GOT3 (cell line): ENCODE results near the gene CDC20B.
"Not testable (repeated sequence)": the region's sequence is repeated elsewhere in the genome, so short reads cannot be mapped to it uniquely, and the experiment has no call there.

Experiments
- DNase-seq: peaks from one replicate; lab custom pipeline; 2025; ENCODE audit warnings: mixed read lengths; lab: John Stamatoyannopoulos, UW

Gene CDC20B

DNA sequence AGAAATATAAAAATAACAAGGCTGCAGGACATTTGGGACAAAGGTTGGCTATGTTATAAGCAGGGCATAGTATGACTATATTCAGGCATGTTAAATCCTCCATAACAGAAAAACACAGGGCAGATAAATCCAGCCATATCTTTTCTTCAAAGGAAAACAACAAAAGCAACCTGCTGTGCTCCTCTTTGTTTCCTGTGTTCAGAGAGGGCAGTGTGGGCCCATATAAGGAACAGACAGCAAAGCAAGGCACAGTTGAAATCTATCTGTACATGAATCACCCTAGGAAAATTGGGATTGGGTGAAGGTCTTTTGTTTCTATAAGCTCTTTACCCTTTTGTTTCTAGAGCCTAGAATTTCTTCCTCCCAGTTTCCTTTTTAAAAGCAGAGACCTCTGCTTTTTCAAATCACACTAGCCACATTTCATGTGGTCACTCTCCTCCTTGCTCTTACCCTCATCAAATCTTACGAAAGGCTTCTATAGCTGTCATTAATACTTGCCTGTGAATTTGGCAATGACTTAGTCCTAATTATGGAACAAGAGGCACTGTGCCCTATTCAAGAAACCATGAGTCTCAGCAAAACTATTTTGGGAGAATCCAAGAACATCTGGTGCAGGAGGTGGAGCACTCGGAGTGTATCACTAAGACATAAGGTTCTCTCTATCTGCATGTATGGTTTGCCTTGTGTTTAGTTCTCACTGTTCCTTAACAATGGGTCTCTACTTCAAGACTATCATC, 68.8 kb downstream of the CDC20B start:
- no peak for DNase-seq

DNA sequence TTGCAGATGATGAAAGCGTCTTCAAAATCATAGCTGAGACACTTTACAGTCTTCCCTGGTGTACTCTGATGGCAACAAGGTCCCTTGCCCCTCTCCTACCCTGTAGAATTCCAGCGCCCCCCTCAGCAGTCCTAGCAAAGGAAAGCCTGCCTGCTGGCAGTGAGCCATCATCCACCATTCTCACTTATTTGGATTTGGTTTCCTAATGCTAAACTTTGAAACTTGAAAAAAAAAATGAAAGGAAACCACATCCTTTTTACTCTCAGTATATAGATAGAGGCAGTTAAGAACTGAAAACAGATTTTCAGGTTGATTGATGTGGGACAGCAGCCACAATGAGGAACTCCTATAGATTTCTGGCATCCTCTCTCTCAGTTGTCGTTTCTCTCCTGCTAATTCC, 70.6 kb downstream of the CDC20B start, which contains the start of gene GZMA:
TSS of gene GZMA (plus strand) at position 299 of the 400 bp plus-strand sequence. CDS start at position 336, 37 bp downstream.
- no peak for DNase-seq

DNA sequence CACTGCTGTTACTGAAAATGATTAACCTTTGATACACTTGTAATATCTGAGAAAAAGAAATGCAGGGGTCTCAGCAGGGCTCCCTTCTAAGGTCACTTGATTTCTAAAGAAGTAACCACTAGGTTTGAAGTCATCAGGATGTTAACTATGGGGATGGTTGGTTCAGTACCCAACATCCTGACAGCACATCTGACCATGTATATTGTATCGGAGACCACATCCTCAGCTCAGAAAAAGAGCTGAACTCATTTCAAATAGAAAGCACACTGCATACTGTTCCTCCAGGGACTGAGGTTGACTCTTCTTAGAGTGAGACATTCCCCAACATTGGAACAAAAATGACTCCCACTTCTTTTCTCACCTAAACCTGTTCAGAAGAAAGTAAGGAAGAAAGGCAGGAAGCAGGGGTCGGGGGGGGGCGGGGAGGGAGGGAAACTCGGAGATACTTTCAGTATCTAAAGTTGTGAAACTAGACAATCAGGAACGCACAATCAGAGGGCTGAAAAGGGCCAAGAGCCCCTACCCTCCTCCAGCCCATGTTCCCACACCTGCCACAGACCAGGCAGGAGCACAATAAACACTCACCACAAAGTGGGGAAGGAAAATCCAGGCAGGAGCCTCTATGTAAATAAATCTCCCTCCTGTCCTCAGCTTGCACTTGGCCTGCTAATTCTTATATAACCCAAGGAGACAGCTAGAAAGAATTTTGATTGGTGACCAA, 71.3 kb downstream of the CDC20B start:
- DNase-seq = no peak

DNA sequence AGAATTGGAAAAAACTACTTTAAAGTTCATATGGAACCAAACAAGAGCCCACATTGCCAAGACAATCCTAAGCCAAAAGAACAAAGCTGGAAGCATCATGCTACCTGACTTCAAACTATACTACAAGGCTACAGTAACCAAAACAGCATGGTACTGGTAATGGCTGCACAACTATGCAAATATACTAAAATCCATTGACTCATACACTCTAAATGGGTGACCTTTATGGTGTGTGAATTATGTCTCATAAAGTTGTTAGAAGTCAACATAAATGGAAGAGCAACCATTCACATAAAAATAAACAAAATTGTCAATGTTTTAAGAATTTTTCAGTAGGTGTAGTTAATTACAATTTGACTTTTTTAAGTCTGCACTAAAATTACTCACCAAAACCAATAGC, 71.8 kb downstream of the CDC20B start:
- not testable (repeated sequence) for DNase-seq

DNA sequence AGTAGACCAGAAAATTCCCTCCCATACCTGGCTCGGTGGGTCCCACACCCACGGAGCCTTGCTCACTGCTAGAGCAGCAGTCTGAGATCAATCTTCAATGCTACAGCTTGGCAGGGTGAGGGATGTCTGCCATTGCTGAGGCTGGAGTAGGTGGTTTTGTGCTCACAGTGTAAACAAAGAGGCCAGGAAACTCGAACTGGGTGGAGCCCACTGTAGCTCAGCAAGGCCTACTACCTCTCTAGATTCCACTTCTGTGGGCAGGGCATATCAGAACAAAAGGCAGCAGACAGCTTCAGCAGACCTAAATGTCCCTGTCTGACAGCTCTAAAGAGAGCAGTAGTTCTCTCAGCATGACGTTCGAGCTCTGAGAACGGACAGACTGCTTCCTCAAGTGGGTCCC, 76.1 kb downstream of the CDC20B start:
- no peak for DNase-seq

DNA sequence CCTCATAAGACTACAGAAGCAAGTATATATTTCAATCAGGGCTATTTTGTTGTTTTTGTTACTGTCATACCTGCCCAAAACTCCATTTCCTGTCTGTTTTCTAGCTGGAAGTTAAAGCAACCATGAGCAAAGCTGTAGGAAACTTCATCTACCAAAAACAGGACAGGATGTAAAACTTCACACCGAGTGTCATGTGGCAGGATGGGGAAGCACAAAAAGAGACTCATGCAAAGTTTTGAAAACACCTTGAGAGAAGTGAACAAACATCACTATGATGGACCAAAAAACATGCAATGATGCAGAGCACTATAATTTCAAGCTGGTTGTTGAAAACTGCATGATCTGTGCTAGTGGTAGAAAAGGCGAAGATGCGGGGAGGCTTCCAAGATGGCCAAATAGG, 76.8 kb downstream of the CDC20B start:
- DNase-seq = no peak

DNA sequence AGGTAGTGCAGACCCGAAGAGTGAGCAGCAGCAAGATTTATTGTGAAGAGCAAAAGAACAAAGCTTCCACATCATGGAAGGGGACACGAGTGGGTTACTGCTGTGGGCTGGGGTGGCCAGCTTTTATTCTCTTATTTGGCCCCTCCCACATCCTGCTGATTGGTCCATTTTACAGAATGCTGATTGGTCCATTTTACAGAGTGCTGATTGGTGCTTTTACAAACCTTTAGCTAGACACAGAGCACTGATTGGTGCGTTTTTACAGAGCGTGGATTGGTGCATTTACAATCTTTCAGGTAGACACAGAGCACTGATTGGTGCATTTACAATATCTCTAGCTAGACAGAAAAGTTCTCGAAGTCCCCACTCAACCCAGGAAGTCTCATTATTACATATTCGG, 82.0 kb downstream of the CDC20B start:
- DNase-seq = not testable (repeated sequence)

DNA sequence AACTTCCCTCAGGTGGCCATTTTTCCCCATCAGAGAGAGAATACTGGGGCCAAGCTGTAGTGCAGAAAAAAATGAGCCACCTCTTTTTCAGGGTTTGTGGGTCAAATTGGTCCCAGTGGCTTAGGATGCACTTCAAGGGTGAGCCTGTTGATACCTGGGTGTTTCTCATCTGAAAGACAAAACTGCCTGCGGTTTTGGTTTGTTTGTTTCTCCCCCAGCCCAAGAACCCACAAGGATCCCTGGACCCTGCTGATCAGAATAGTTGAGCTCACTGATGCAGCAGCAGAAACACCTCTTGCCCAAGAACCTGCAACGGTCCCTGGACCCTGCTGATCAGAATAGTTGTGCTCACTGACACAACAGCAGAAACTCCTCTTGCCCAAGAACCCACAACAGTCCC, 83.7 kb downstream of the CDC20B start:
- DNase-seq = not testable (repeated sequence)

DNA sequence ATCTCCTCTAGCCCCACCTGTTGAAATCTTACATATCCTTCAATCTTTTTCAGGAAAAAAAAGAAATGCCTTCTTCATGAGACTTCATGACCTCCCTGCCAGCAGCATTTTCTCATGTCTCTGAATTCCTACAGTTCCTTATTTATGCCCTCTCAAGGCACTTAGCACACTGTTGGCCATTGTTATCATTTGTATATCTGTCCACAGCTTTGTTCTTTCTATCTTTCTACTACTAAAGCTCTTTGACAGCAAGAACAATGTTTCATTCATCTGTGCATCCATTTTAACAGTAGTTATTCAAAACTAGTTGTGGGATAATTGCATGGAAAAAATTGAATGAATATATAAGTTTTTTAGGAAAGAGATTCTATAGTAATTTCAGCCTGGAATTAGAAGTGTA, 91.4 kb downstream of the CDC20B start:
- DNase-seq = no peak

DNA sequence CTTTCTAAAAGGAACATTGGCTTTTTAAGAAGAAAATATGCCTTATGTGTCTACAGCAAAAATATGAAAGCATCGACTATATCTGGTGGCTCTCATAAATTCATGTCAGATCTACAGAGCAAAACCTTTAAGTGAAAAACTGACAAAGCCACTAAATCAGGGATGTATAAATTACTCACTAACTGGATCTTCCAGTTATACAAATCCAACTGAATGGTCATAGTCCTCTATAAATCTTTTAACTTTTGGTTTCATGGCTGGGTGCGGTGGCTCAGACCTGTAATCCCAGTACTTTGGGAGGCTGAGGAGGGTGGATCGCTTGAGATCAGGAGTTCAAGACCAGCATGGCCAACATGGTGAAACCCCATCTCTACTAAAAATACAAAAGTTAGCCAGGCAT, 99.8 kb downstream of the CDC20B start:
- DNase-seq = no peak

DNA sequence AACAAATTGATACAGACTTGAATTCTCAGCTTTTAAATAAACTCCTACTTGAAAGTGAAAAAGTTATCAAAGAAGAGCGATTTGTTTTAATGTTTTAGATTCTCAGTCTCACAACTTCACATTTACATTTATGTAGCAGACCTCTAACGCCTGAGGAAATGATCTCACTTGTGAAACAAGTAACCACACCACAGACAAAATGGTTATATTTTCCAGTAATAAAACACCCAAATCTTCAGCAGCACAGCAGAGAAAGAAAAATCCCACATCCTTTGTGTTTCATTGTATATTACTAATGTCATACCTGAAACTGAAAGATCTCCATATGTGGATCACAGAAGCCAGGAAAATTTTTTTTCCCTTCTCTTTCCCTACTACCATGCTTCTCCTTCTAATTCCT, 100.3 kb downstream of the CDC20B start:
- no peak for DNase-seq

DNA sequence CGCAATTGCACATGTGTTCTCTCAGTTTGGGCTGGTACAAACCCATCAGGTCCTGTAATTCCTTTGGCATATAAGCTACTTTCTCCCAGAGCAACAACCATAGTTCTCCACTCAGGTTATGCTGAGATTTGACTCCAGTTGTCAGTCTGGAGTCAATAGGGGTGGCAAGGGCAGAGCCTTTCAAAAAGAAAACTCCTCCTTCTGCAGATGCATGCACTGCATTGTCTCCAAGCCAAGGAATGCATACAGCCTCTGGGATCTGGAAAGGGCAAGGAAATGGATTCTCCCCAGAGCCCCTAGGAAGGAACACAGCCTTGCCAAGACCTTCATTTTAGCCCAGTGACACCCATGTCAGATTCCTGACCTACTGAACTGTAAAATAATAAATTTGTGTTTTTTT, 101.6 kb downstream of the CDC20B start:
- DNase-seq = no peak

DNA sequence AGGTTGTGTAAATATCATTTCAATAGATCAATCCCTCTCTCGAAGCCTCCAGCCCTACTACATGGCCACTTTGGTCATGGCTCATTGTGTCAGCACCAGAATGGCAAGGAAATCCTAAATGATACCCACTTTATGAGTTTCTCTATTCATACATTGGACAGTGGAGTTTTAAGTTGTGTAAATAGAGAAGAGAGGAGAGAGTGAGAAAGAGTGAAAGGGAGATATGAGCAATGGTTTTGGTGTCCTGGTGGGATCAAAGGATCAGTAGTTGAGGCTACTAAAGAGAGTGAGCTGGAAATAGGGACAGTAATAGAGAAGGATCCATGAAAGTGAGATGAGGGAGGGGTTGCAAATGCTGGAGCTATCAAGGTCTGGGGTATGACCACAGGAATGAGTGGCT, 102.0 kb downstream of the CDC20B start:
- DNase-seq = no peak

DNA sequence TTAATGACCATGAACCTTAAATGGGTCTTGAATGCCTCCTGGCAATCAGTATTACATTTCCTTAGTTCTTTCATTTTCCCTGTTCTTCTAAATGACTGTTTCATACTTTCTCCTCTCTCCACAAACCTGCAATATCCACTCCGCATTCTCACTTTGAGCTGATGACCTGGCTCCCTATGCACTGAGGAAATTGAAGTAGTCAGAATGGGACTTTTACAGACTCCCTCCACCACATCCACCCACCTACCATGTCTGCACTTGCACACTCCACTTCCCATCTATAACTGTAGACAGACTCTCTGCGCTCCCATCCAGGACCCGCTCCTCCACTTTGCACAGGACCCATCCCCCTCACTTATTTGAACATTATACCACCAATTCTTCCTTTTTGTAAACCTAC, 106.7 kb downstream of the CDC20B start:
- DNase-seq = no peak

DNA sequence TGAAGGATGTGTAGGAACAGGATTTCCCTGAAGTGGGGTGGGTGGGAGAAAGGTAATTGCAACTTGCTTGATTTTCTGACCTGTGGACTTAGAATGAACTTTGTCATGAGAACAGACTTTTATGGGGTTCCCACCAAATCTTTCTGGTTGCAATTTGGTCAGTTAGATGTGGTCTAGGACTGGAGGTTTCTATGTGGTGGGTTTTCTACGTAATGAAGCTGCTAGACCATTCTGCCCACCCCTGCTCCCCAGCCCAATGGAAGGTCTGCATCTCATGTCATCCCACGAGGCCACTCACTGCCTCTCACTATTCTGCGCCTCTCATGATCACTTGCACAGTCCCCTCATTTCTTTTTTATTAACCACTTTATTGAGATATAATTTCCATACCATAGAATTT, 108.5 kb downstream of the CDC20B start:
- DNase-seq = no peak

DNA sequence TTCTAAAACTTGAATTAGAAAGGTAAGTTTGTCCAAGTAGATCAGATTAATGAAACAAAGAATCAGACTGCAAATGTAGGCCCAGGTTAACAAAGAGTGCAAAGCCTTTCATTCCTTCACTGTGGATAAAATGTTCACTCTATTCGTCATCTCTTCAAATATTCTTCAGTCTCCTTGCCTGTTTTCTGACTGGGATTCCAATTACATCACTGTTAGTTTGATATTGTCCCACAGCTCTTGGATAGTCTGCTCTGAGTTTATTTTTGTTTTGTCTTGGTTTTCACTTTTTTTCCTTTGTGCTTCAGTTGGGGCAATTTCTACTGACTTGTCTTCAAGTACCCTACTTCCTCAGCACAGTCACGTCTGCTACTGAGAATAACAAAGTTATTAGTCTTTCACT, 109.1 kb downstream of the CDC20B start:
- DNase-seq = no peak

DNA sequence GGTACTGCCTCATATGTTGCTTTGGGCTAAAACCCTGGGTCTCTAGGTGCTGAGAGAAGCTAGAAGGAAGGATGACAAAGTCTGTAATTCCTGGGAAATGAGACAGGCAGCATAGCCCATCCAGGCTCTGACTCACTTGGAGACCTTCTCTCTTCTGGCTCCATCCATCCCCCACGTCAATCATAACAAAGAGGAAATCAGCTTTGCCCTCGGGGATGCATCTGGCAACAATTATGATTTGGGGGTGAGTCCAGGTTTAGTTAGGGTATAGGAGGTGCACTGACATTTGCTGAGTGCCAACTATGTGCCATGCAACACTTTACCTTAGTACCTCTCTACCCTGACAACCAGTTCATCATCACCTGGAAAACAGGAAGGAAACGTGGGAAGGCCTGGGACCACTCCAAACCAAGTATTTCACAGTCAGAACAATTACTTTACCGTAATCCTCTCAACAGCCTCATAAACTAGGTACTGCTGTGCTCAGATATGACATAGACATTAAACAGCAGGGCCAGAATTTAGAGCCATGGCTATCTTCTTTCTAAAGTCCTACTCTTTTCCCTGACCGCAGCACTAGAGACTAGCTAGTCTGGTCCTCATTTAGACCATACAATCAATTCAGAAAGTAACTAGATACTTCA, 109.6 kb downstream of the CDC20B start:
- DNase-seq = no peak
